ENCODE results near the gene SMIM36.
"Not testable (repeated sequence)": the region's sequence is repeated elsewhere in the genome, so short reads cannot be mapped to it uniquely, and the experiment has no call there.

SMIM36 gene

DNA sequence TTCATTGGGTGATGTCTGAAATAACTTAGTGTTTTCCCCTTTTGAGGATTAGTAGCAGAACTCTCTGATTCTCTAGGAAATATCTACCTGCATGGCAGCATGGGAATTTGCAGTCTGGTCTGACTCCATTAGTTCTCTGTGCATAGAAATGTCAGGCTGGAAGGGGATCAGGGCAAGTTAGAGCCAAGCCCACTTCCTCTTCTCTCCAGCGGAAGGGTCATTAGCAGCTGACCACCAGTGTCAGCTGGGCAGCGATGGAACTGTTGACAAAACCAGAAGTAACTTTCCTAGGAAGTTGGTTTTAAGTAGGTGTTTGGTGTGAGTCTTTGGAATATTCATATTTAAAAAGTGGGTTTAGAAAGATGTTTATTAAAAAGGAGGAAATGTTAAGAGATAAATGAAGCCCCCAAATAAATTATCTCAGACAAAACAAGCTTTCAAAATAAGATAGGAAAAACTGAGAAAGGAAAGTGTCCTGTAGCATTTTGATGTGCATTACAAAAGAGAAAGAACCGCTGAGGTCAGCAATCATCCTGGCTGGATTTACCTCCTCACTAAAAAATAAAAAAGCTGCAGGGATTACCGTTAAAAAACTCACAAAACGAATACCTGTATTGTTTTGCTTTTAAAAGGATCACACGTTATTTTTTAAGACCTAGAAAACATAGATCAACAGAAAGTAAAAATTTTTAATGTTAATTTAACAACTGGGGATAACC, 57.3 kb downstream of the SMIM36 start:
- no peak for DNase-seq

DNA sequence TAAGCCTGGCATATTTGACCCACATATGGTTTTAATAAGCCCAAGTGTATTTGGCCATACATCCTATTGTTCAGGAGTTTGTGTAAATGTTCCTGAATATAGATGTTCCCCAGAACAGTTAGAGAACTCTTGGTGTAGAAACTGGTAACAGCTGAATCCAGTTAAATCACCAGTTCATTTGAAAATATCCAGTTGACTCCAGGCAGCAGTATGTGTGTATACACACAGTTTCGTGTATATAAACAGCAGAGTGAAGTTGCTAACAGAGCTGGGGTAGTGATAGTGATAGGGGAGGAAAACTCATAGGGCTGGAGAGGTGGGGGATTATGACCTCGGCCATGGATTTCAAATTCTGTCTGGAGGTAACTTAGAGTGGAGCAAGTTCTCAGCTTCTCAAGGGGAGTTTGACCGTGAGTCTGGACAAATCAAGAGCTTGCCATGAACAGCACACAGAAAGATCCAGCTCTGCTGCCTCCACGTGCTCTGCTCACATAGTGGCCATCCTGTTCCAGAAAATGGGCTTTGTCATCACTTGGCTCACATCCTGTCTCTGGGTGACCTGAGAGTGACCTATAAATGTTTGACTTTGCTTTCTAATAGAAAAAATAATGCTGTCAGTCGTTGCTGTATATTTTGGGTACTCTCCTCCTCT, 59.0 kb downstream of the SMIM36 start:
- DNase-seq: no peak

DNA sequence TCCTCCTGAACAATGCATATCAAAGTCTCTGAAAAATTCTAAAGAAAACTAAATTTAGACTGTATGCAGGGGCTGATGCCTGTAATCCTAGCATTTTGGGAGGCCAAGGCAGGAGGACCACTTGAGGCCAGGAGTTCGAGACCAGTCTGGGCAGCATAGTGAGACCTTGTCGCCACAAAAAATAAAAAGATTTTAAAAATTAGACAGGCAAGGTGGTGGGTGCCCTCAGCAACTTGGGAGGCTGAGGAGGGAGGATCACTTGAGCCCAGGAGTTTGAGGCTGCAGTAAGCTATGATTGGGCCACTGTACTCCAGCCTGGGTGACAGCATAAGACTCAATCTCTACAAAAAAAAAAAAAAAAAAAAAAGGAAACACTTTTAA, 59.5 kb downstream of the SMIM36 start:
- DNase-seq: no peak

DNA sequence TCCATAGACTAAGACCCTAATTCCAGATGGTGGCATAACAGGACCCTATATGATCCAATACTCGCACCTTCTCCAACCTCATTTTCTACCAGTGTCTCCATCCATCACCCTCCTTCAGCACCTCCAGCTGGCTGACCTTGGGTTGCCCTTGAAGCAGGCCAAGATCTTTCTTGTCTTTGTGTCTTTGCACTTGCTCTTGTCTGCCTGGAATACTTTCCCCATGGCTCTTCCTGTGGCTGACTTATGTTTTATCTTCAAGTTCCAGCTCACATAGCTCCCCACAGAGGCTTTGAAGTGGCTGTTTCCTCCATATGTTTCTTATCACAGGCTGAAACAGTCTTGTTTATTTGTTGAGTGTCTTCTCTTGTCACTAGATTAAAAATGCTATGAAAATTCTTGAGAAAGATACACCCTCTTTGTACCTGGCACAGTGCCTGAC, 60.0 kb downstream of the SMIM36 start:
- no peak for DNase-seq

DNA sequence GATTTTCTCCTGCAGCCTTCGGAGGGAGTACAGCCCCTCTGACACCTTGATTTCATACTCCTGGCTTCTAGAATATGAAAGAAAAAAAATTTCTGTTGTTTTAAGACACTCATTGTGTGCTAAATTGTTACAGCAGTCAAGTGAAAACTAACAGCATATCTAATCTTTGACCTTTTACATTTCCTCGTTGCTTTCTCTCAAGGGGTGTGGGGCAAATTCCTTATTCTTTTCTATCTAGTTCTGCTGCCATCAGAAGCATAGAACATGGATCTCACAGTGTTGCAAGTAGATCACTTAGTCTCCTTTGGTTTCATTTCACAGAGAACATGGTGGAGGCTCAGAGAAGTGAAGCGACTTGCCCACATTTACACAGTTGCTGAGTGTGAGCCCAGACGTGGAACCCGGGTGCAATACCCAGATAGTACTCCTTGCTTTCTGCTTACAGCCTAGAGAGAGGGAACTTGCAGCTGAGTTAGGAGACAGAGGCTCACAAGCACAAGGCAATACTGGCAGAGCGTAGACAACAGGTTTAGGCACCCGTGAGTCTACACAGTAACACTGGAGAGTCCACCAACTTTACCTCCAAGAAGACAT, 60.9 kb downstream of the SMIM36 start:
- DNase-seq: no peak

DNA sequence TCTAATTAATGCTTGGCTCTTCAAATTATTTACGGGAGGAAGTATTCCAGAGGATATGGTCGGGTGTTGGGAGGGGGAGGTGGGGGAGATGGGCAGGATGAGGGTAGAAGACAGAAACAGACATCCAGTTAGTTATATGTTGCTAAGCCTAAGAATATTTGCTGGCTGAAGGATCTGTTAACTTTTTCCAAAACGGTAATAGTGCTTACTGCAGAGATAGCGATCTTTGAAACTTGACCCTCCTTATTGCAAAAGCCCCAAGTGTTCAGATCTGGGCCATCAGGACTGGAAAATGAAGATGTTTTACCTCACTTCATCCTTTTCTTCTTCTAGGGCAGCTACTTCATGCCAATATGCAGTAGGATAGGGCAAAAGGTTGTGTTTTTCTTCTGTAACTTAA, 62.6 kb downstream of the SMIM36 start:
- DNase-seq: no peak

DNA sequence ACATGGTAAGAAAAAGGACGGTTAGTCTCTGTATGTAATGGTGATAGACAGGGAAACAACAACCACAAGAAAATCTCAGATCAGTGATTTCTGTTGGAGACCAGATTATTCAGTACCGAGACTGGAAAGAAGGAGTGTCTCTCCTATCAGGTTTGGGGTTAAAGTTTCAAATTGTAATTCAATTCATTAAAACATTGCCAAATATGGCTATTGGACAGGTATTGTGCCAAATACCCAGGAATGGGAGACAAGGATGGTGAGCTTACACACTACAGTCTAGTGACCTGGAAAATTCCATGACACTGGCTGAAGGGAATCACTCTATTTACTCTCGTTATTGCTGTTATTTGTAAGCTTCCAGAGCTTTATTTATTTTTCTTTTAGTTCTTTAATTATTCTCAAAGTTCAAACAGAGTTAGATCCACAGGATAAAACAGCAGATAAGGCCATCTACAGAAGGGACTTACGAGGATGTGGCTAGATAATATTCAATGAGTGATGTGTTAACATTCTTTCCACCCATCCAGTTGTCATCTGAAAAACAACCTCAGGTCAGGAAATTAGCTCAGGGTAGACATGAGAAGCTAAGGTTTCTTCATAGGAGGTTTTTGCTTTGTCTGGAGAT, 64.6 kb downstream of the SMIM36 start:
- DNase-seq: no peak

DNA sequence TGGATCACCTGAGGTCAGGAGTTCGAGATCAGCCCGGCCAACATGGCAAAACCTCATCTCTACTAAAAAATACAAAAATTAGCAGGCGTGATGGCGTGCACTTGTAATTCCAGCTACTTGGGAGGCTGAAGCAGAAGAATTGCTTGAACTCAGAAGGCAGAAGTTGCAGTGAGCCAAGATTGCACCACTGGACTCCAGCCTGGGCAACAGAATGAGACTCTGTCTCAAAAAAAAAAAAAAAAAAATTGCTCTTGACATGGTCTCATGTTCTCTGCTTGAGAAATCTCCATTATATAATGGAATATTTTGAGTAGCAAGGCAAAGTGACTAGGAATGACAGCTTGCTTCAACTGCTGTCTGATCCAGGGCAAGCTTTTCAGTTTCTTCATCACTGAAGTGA, 65.2 kb downstream of the SMIM36 start:
- DNase-seq: not testable (repeated sequence)

DNA sequence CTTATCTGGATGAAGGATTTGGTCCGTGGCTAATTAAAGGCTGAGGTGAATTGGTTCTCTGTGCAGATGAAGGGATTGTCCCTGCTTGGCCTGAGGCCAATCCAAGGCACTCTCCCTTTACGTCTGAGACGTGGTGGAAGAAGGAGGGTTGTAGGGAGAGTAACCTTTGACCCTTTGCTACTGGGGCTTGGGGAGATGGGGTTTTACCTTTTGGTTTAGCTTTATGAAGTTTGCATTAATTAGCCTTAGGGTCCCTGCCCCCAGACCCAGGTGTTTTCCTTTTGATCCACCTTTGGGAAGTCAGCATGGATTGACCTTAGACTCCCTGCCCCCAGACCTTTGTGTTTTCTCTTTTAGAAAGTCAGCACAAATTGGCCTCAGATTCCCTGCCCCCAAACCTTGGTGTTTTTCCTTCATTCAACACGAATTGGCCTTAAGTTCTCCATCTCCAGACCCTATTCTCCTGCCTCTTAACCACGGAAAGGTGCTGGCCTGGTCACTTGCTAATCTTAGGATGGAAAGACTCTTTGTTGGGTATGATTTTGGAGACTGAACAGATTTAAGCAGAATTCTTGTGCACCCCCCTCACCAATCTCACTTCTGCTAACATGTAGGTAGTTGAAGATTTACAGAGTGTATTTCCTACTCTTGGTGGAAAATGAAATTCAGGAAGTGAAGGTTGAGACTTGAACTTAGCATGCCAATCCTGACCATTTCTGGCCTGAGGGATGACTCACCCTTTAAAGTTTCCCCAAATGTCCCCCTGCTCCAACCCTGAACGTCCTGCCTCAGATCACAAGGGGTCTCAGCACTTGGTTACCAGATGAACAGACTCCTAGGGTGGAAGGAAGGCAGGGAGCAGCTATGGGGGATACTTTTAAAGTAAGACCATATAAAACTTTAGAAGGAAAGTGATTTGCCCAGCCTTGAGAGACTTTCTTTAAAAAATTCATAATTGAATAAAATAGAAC, 66.5 kb downstream of the SMIM36 start:
- DNase-seq: no peak

DNA sequence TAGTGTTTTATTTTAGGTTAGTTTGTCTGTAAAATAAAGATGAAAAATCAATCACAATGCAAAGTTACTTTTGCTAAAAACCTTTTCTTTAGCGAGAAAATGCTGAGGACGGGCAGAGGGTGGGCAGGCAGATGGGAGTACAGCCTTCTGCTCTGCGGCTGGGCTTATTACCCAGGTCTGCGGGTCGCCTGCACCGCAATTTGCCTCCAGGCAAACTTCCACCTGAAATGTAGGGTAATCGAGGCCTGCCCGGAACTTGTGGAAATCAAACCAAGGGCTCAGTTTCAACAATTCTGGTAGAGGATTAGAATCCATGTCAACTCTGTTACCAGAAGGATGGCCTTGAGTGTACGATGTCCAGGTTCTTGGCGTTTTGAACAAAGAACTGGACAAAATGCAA, 67.3 kb downstream of the SMIM36 start:
- no peak for DNase-seq

DNA sequence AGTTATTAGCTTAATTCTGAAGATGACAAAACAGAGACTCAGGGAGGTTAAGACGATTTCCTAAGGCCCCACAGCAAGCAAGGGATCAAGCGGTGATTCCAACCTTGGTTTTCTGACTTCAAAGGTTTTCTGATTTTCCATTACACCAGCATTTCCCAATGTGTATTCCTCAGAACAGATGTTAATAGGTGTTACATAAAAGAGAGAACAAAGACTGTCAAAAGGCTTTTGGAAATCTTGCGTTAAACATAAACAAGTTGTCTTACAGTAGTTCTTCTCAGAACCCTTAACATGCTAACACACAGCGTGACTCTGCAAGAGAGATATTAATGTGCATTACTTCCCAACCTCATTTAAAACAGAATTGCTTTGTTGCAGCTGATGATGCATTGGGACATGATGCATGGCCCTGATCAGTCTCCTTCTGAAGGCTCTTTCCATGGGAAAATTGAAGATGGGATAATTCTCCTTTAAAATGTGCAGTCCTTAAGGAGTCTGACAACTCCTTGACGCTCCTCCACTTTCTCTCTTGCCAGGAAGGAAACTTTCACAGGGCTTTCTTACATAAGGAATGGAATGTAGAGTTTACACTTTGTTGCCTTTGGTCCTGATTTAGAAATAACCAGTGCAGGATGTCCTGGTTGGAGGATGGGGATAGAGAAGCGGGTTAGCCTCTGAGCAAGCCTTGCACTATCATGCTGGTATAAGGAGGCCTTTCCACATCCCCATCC, 68.1 kb downstream of the SMIM36 start:
- DNase-seq: no peak

DNA sequence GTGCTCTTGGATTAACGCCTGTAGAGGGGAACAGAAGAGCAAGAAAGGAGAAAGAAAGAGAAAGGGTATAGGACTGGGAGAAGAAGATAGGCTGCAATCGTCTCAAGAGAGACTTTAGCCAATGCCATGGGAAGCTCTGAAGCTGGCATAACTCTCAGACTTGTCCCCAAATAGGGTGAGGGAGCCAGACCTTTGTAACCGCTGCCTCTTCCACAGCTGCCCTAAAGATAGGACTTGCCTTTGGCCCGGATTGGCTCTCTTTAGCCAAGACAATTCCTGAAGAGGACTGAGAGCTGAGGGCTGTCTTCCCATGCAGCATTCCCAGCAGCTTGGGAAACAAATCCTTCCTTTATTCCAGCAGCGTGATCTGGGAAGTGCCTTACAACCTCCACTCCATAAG, 68.8 kb downstream of the SMIM36 start:
- DNase-seq: no peak

DNA sequence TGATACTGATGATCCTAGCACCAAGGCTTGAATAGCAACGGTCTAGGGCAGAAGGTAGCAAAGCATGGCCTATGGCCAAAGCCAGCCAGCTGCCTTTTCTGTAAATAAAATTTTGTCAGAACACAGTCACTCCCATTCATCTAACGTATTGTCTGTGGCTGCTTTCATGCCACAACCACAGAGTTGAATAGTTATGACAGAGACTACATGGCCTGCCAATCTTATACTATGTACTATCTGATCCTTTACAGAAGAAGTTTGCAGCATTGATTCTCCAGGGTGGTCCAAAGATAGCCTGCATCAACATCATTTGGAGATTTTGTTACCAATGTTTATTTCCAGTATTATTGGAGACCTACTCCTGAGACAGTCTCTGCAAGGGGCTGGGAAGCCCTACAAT, 69.7 kb downstream of the SMIM36 start:
- no peak for DNase-seq

DNA sequence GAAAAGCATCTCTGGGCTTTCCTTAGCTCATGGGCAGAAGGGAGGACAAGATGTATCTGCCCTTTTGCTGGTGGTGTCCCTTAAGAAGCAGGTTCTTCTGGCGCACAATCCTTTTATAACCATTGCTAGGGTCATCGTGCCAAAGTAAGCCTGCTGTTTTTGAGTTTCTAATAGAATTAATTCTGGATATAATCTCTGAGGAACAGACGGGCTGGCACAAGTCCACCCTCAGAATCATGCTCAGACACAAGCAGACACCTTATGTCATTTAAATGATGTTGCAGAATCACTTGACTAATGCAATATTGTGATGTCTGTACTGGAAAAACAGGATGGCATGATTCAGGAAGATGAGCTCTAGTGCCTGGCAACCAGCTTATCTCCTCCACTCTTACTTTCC, 70.9 kb downstream of the SMIM36 start:
- no peak for DNase-seq

DNA sequence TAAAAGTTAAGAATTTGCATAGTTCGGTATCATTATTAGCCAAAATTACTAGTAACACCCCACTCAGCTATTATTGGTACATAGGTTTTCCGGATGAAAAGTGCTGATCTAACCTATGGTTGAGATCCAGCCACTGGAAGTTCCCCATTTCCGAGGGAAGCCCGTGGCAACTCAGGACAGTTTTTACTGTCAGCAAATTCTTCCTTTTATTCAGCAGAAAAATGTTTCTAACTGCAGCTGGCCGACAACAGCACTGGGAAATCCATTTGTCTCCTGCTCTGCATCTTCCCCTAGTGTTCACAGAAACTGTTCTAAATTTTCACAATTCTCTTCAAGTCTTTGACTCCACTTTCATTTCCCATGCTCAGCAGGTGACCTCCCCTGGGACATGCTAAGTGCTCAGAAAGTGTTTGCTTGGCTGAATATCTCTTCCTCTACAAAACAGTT, 74.1 kb downstream of the SMIM36 start:
- DNase-seq: peak; percentile 24

DNA sequence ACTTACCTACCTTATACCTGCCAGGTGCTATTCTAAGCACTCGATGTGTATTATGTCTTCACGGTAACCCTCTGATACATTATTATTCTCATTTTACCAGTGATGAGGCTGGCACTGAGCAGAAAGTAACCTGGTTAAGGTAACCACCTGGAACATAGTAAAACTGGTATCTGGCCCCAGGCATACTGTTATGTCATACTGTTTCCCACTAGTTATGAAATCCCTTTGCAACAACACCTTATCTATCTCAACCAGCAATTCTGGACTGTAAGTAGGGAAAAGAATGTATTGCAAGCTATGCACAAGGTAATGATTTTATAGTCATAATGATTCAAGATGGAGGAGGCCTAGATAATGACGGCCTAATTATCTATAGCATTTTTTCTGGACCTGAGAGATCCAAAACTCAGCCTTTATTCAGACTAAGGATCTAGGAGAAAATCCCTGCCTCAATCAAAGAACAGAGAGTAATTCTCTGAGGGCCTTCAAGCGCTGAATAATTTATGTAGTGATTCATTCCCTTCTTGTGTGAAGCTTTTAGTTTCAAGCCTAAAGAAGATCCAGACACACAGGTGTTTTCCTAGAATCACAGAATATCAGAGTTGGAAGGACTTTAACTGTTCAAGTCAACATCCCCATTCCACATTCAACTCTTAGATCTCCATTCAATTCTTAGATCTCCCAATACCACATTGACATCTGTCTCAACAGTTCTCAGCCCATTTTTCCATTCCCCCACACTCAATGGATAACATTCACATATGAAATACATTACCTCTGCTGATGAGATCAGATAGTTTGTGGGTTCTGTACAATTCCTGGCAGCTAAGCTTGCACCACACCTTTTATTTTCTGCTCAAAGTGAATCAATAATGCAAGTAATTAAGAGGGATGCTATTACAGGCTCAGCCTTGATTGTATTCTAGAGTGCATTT, 74.8 kb downstream of the SMIM36 start:
- peak; percentile 35 for DNase-seq

DNA sequence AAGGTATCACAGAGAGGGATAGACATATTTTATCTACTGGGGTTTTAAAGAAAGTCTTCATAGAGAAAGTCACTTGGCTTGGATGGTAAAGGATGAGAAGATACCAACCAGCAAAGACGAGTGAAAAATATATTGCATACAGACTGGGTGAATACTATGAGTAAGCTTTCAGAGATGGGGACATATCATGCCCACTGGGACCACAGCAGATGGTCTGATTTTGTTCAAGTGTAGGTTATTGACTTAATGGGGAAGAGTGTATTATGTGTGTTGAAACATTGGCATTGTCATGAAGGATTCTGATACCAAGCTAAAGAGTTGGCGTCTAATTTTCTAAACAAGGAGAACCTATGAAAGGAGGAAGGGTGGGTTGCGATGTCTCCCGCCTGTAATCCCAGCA, 75.8 kb downstream of the SMIM36 start:
- no peak for DNase-seq

DNA sequence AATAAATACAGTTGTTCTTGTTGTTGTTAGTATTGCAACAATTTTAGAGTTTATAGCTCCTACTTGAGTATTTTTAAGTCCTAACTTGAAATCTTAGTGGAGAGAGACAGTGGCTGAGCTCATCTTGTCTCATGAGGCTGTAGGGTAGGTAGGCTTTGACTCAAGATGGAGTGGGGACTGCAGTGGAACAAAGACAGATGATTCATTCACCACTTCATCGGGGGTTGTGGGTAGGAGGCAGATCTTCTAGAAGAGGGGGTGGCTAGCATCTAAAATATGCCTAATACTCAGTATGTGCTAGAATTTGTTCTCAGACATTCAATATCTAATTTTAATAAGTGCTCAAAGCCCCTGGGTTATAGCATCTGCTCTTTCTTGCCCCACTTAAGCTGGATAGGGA, 76.5 kb downstream of the SMIM36 start:
- no peak for DNase-seq

DNA sequence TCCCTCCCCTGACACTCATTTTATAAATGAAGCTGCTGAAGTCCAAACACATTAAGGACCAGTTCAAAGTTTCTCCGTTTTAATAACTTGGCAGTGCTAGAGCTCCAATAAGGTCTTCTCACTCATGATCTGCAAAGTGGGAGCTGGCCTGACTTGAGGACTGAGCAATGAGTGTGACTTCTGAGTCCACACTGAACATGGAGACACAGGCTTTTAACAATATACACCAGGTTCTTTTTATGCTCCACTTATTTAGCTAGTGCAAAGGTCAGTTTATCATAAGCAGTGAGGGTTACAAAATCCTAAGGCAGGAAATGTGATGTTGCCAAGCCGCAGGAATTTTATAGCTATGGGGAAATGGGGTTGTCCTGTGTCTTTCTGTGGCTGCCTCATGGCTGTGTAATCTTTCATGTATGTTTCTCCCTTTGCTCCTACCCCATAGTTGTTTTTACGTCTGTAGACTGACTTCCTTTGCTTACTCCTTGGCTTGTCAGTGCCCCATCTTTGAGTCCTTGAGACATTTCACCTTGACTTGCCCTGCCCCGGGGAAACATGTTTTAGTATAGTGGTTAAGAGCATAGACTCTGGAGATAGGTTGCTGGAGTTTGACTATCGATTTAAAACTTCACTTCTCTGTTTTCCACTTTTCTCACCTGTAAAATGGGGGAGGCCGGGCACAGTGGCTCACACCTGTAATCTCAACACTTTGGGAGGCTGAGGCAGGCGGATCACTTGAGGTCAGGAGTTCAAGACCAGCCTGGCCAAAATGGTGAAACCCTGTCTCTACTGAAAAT, 77.4 kb downstream of the SMIM36 start:
- no peak for DNase-seq

All from retina (tissue), 1 donor.